Skin of body (tissue), 3 donors: Measurements from ENCODE around the gene GRM8. TPM values are rescaled to one million over a fixed set of nuclear protein-coding genes. Genes with fewer than 3 reads are reported as not detected.

Experiments used
- DNase-seq: peaks from one replicate; lab custom pipeline; 2025; lab: John Stamatoyannopoulos, UW
- small RNA-seq: library from RNA; depleted of rRNA; stranded (forward); fragments of <200 nt; gene quantifications from one replicate; pipeline ENCODE3, GENCODE V24; 2014; ENCODE audit warnings: low replicate concordance
- total RNA-seq: library from RNA; depleted of rRNA; stranded (reverse); fragments of >200 nt; gene quantifications from one replicate; pipeline ENCODE4 v1.2.3, GENCODE V29; 2014

Gene GRM8
- total RNA-seq, 1 donor from 2014 or later: 1.9 TPM

DNA sequence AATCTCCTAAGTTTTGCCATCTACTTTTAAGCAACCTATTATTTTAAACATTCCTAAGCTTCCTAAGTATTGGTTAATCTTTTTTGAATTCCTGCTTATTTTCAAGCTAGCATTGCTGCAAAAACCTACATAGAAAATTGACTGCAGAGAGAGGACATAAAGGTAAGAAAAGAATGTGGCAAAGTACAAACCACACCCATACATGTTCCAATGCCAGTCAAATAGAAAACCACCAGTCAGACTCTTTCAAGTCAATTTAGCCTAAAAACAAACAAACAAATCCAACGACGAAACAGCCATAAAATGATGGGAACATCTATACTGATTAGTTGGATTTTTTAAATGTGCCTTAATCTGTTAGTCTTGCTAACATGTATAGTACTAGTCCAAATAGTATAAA, 804.8 kb downstream of the GRM8 start:
- no peak for DNase-seq

GRCh38 chr7:126445991-126446390, 806.8 kb downstream of the GRM8 start:
- DNase-seq: no peak

GRCh38 chr7:126443951-126444350, 808.8 kb downstream of the GRM8 start:
- DNase-seq: no peak

- DNase-seq: no peak
Measured at GRCh38 chr7:126442908-126443307, 809.8 kb downstream of the GRM8 start.

- DNase-seq: no peak
Measured at GRCh38 chr7:126441745-126442144, 811.0 kb downstream of the GRM8 start.

DNA sequence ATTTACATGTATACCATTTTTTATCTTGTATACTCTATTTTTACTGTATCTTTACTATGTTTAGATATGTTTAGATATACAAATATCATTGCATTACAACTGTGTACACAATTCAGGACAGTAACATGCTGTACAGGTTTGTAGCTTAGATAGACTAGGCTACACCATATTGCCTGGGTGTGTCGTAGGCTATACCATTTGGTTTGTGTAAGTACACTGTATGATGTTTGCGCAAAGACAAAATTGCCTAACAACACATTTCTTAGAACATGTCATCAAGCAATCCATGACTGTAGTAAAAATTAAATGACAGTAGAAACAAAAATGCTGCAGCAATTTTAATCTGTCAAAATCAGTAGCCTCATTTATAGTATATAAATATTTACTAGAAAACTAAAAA, 812.2 kb downstream of the GRM8 start:
- no peak for DNase-seq

DNA sequence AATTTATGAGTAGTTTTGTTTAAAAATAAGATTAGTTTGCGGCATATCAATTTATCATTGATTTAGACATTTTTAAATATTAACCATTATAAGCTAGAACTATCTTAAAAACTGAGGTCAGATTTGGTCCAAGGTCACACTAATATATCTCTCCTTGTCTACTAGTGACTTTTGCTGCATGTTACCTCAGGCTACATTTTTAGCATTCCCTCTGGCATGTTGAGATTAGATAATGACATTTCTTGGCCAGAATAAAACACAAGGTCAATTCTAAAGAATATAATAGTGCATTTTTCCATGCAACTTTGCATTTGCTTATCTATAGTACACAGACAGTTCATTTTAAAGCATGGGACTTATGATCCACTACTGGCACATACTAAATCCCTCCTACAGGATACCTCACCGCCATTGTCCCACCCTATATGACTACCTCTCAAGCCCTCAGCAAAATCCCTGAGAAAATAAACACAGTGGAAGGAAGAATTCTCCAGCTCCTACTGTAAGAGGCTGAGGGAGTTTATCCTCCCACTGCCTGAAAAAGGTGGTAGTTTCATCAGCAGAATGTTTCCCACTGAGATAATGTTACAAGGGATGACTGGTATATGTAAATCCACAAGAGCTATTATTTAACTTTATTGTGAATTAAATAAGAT, 816.4 kb downstream of the GRM8 start:
- DNase-seq: no peak

DNA sequence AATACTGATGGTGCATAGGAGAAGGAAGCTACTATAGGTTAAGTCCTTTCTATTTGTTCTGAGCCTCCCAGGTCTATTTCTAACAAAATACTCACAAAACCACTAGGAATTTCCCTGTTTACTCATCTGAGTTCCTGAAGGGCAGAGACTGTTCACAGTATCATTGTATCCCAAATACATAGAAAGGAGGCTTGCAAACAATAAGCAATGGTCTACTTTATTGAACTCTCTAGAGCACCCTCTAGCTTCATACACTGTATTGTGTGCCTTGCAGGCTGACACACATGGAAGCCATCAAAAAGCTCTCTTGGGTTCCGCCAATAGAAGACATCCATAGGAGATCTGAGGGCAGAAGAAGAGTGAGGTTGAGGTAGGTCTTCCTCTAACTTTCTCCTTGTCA, 826.1 kb downstream of the GRM8 start:
- DNase-seq: no peak

GRCh38 chr7:126424985-126425384, 827.8 kb downstream of the GRM8 start:
- no peak for DNase-seq

DNA sequence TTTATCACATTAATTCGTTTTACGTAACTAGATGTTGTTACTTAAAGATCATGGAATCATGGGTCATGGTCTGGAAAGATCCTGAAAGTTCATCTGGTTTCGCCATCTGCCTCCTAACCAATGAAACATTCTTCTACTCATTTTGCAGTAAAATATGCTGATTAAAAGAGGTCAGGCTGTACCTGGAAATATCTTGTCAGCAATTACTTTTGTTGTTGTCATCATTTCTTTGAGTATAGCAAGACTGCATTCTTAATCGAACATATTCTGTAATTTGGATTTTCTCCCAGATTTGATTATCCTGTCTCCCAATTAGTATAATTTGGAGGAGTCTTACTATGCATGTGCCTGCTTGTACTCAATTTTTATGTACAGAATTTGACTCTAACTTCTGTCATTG, 833.7 kb downstream of the GRM8 start:
- DNase-seq: no peak

DNA sequence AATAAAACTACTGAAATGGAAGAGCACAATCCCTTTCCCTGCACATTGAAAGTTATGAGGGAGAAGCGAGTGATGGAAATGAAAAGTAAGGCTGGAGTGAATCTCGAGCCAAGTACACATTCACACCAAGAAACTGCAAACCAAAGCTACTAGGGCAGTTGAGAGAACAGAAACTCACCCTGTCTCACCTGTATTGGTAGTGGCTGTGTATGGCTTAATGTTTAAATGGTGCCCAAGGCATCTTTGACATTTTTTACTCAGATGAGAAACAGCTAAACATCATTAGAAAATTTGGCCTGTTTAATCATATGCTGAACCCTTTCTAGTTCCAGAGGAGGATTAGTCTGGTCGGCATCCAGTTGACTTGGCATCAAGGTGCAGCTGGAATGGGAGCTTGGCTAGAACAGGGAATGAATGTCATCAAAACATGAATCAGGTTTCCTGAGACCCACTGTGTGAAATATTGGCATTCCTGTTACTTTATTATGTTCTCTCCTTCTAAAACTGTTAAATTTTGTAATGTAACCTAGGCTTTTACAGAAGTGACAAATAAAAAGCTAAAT, 840.8 kb downstream of the GRM8 start:
- DNase-seq: no peak

- no peak for DNase-seq
Measured at GRCh38 chr7:126411032-126411820, 841.5 kb downstream of the GRM8 start.

DNA sequence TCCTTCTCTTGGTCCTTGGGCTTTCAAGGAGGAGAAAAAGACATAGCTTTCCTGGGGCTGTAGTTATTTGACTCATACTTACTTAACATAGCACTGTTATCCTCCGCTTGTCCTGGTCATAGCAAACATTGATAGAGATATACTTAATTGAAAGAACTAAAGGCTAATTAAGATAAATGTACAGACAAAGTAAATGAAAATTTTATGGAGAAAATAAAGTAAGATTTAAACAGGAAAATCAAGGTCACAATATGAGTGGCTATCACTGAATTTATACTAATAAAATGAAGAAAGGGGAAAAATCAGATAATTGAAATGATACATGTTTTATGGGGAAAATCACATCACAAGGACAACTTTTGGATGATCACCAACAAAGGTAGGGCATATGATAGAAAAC, 849.7 kb downstream of the GRM8 start:
- no peak for DNase-seq

GRCh38 chr7:126401918-126402317, 850.8 kb downstream of the GRM8 start:
- DNase-seq: no peak

DNA sequence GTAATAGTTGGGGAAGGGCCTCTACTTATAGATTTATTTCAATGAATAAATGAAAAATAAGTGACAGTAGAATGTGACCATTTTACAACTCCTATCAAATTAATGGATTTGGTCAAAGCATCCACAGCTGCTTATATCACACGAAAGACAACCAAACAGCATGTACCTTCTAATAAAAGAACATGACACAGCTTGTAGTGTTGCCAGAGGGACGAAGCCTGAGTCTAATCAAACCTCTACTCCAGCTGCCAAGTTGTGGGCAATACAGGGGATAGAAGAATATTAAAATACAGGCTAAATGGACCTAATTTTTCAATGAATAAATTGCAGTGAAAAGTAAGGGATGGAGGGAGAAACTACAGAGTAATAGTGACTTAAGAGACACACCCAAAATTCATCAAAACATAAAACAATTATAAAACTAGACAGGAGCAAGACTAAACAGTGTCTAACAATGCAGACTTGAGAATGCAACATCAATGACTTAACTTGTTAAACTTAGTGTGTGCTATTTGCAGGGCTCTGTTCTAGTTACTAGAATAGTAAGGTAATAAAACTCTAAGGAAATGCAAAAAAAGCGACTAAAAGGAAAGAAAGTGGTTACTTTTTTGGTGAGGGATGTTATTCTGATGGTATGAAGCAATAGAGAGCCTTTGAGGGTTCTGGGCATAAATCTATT, 853.8 kb downstream of the GRM8 start:
- DNase-seq: no peak

DNA sequence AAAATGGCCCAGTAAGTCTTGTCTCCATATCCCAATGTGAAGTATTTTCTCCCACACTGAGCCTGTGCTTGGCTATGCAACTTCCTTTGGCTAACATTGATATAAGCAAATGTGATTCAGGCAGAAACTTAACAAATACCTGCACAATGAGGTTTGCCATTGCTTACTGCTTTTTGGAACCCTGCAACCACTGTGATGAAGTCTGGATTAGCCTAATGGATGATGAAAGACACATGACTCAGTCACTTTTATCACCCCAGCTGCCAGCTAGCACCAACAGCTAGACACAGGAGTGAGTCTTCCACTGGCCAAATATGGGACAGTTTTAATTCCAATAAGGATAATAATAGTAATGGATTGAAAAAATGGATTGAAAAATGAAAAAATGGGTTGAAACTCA, 854.5 kb downstream of the GRM8 start:
- no peak for DNase-seq

- DNase-seq: no peak
Measured at GRCh38 chr7:126394406-126394805, 858.3 kb downstream of the GRM8 start.

Small RNA genes within 50 kb of the gene (small RNA-seq; reads per million reads assigned to genes)
- gene MIR592: 0.97 reads per million, percentile 77 among the genes with 10 or more reads in this experiment

Other genes with a start within 250 kb of the GRM8 start
- gene ZNF800, start 139.8 kb upstream of the GRM8 start, total RNA-seq: 26.0 TPM